ENCODE measurements around the gene MARCHF5.
A peak's percentile ranks its signal among the peaks of the same experiment; 100 is the strongest.

The MARCHF5 gene, protein sequence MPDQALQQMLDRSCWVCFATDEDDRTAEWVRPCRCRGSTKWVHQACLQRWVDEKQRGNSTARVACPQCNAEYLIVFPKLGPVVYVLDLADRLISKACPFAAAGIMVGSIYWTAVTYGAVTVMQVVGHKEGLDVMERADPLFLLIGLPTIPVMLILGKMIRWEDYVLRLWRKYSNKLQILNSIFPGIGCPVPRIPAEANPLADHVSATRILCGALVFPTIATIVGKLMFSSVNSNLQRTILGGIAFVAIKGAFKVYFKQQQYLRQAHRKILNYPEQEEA

DNA sequence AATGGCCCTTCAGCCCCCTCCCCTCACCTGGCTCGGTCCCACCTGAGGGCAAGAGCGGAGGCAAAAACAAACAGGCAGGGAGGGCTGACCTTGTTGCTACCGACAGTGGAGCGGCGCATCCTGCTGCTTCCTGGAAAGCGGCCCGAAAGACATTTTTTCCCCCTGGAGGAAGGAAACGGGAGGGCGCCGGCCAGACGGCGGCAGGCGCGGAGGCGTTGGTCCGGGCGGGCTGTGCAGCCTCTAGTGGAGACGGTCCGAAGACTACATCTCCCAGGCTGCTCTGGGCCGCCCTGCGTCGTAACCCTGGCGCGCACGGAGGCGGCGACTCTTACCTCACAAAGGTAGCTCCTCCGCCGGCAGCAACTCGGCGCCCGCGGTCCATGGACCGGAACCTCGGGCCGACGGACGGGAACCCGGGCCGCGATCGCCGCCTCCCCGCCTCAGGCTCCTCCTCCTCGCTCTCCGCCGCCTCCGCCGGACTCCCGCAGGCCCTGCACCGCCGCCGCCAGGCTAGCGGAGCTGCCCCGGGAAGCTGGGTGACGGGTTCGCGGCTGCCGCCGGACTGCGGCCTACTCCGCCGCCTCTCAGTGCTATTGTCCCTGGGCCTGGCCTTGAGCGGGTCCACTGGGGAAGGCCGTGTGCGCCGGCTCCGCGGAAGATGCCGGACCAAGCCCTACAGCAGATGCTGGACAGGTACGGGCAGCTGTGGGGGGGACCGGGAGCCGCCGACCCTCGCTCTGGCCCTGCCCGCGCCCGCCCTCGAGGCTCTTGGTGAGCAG, at the start of gene MARCHF5, which contains the start of gene CPEB3:
MARCHF5 (plus strand) TSS at position 331 of the 779 bp plus-strand sequence; CDS start at position 659, 328 bp downstream.
CPEB3 (minus strand) TSS at position 242 of the 779 bp plus-strand sequence. CDS start 50,728 bp downstream, outside the sequence.
- H3K4me3 ChIP-seq (ENCODE audit: insufficient read length, low read depth), result peak within 1 kb of the TSS; percentile 92
- H3K9ac ChIP-seq (ENCODE audit: insufficient read length, low read depth), result peak within 1 kb of the TSS; percentile 91
- no peaks in the 10 kb centered on the region for H3K27me3 ChIP-seq (ENCODE audit: insufficient read depth, insufficient read length)
- no peaks in the 10 kb centered on the region for H3K4me1 ChIP-seq (ENCODE audit: insufficient read depth, insufficient read length)
- peak; percentile 89 for DNase-seq (ENCODE audit: low read depth, low spot score)
- TF ChIP-seq YY1 (IDR thresholded peaks at IDR 0.05; ENCODE audit: insufficient read depth, insufficient read length) (no peak), ZNF274 (IDR thresholded peaks at IDR 0.05; ENCODE audit: low read depth, low read length) (no peak), SUZ12 (IDR thresholded peaks at IDR 0.05; ENCODE audit: extremely low read depth, insufficient read depth, insufficient read length) (no peak)
- H3K36me3 ChIP-seq (ENCODE audit: insufficient read depth, insufficient read length, low read length), result peaks cover 14% of the 10 kb centered on the region
- H3K9me3 ChIP-seq (ENCODE audit: insufficient read depth, low read length), result no peaks in the 10 kb centered on the region

DNA sequence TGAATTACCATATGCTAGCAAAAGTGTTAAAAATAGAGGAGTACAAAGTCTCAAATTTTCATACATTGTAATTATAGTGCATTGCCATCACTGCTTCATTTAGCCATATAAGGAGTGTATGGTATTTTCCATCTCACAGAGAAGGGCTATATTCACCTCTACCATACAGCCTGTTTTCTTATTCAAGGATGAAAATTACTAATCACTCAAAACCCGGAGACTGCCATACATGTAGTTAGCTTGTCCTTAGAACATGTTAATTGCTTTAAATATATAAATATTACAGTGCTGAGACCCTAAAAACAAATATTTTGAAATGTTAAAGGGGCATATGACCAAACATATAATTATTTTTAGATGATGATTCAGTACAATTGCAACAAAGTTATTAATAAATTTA, 49.5 kb upstream of the MARCHF5 start:
- DNase-seq (ENCODE audit: low read depth, low spot score), result no peak
- Histone ChIP-seq H3K36me3 (ENCODE audit: insufficient read depth, insufficient read length, low read length) (no peaks in the 10 kb centered on the region), H3K9me3 (ENCODE audit: insufficient read depth, low read length) (no peaks in the 10 kb centered on the region), H3K27me3 (ENCODE audit: insufficient read depth, insufficient read length) (peaks cover 40% of the 10 kb centered on the region), H3K4me1 (ENCODE audit: insufficient read depth, insufficient read length) (peaks cover 2% of the 10 kb centered on the region), H3K4me3 (ENCODE audit: insufficient read length, low read depth) (no peak overlapping the region), H3K9ac (ENCODE audit: insufficient read length, low read depth) (no peak overlapping the region)
- TF ChIP-seq ZNF274 (IDR thresholded peaks at IDR 0.05; ENCODE audit: low read depth, low read length), result no peak
- no peak for TF ChIP-seq SUZ12 (IDR thresholded peaks at IDR 0.05; ENCODE audit: extremely low read depth, insufficient read depth, insufficient read length)
- no peak for TF ChIP-seq YY1 (IDR thresholded peaks at IDR 0.05; ENCODE audit: insufficient read depth, insufficient read length)

DNA sequence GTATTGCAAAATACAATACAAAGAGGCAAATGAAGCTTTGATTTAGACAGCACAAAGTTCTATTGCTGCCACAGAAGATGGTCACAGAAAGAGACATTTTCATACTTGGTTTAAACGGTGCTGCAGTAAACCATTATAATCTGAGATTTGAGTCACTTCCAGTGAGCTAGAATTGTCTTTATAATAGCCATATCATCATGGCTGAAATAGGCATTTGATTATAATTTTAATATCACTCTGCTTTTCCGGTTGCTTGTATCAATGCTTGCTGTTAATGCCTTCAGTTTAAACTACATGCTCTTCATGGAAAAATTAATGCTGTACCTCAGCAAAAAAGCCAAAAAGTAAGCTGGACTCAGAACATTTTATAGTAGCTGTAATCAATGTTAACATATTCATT, 48.6 kb upstream of the MARCHF5 start:
- DNase-seq (ENCODE audit: low read depth, low spot score), result no peak
- H3K9me3 ChIP-seq (ENCODE audit: insufficient read depth, low read length), result no peaks in the 10 kb centered on the region
- no peak overlapping the region for H3K4me3 ChIP-seq (ENCODE audit: insufficient read length, low read depth)
- peaks cover 2% of the 10 kb centered on the region for H3K4me1 ChIP-seq (ENCODE audit: insufficient read depth, insufficient read length)
- H3K9ac ChIP-seq (ENCODE audit: insufficient read length, low read depth), result no peak overlapping the region
- peaks cover 35% of the 10 kb centered on the region for H3K27me3 ChIP-seq (ENCODE audit: insufficient read depth, insufficient read length)
- TF ChIP-seq ZNF274 (IDR thresholded peaks at IDR 0.05; ENCODE audit: low read depth, low read length), result no peak
- no peak for TF ChIP-seq SUZ12 (IDR thresholded peaks at IDR 0.05; ENCODE audit: extremely low read depth, insufficient read depth, insufficient read length)
- TF ChIP-seq YY1 (IDR thresholded peaks at IDR 0.05; ENCODE audit: insufficient read depth, insufficient read length), result no peak
- H3K36me3 ChIP-seq (ENCODE audit: insufficient read depth, insufficient read length, low read length), result no peaks in the 10 kb centered on the region

DNA sequence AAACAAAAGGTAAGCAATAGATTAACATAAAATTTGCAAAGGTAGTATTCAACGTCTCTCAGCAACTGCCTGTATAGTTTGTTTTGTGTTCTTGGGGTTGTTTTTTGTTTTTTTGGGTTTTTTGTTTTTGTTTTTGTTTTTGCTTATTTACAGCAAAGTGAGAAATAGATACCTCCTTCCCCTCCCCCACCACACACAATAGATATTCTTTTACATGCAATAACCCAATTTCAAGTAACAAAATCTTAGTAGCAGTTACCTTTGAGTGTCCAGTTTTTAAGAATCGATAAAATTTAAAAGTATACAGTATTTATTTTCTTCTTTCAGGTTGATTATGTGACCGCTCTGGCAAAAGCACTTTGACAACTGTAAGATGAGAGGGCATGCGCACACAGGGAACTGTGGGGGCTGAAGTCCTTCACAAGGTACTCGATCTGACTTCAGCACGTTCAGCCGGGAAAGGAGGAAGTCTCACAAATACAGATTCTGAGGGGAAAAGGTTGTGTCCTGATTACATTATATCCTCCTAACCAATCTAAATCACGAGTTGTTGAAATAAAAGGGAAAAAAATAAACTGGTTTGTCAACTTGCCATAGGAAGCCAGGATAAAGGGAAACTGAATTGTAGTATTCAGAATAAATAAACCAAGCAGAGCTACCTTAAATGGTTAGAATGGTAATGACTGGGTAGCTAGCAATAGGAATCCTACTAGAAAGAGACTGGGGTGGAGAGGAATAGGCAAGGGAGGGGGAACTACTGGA, 47.9 kb upstream of the MARCHF5 start:
- Histone ChIP-seq H3K36me3 (ENCODE audit: insufficient read depth, insufficient read length, low read length) (no peaks in the 10 kb centered on the region), H3K9ac (ENCODE audit: insufficient read length, low read depth) (no peak overlapping the region), H3K4me3 (ENCODE audit: insufficient read length, low read depth) (no peak overlapping the region), H3K27me3 (ENCODE audit: insufficient read depth, insufficient read length) (peaks cover 28% of the 10 kb centered on the region), H3K9me3 (ENCODE audit: insufficient read depth, low read length) (no peaks in the 10 kb centered on the region), H3K4me1 (ENCODE audit: insufficient read depth, insufficient read length) (peaks cover 2% of the 10 kb centered on the region)
- DNase-seq (ENCODE audit: low read depth, low spot score), result no peak
- TF ChIP-seq YY1 (IDR thresholded peaks at IDR 0.05; ENCODE audit: insufficient read depth, insufficient read length), result no peak
- TF ChIP-seq ZNF274 (IDR thresholded peaks at IDR 0.05; ENCODE audit: low read depth, low read length), result no peak
- TF ChIP-seq SUZ12 (IDR thresholded peaks at IDR 0.05; ENCODE audit: extremely low read depth, insufficient read depth, insufficient read length), result no peak

DNA sequence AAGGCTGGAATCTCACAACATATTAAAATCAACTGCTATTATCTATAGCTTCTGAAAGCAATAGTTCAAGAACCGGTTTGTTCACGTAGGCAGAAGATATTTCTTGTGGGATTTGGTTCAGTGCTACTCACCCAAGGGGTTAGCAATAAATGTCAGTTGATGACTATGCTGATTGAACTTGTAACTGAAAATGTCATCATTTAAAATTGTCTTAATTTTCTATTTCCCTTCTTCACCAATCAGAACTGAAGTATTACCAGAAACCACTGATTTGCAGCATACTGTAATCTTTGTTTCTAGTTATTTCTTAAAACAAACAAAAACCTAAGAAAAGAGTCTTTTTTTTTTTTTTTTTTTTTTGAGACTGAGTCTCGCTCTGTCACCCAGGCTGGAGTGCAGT, 46.2 kb upstream of the MARCHF5 start:
- Histone ChIP-seq H3K27me3 (ENCODE audit: insufficient read depth, insufficient read length) (peaks cover 11% of the 10 kb centered on the region), H3K9ac (ENCODE audit: insufficient read length, low read depth) (no peak overlapping the region), H3K4me1 (ENCODE audit: insufficient read depth, insufficient read length) (no peaks in the 10 kb centered on the region), H3K9me3 (ENCODE audit: insufficient read depth, low read length) (no peaks in the 10 kb centered on the region), H3K4me3 (ENCODE audit: insufficient read length, low read depth) (no peak overlapping the region), H3K36me3 (ENCODE audit: insufficient read depth, insufficient read length, low read length) (no peaks in the 10 kb centered on the region)
- no peak for DNase-seq (ENCODE audit: low read depth, low spot score)
- TF ChIP-seq ZNF274 (IDR thresholded peaks at IDR 0.05; ENCODE audit: low read depth, low read length), result no peak
- no peak for TF ChIP-seq YY1 (IDR thresholded peaks at IDR 0.05; ENCODE audit: insufficient read depth, insufficient read length)
- no peak for TF ChIP-seq SUZ12 (IDR thresholded peaks at IDR 0.05; ENCODE audit: extremely low read depth, insufficient read depth, insufficient read length)

DNA sequence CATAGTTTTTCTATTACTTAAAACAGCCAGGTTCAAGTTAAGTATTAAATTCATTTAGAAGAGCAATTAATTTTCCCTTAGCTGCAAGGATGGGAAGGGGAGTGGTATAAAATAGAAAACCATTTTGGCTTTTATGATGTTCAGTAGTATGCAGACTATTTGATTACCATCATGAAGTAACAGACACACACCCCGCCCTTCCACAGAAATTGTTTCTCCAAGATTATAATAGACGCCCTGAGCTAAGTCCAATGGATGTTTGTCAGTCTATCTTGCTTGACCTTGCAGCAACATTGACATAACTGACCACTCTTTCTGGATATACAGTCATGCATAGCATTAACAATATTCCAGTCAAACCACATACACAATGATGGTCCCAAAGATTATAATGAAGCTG, 42.4 kb upstream of the MARCHF5 start:
- no peak overlapping the region for H3K9ac ChIP-seq (ENCODE audit: insufficient read length, low read depth)
- no peak for DNase-seq (ENCODE audit: low read depth, low spot score)
- no peaks in the 10 kb centered on the region for H3K27me3 ChIP-seq (ENCODE audit: insufficient read depth, insufficient read length)
- no peak for TF ChIP-seq ZNF274 (IDR thresholded peaks at IDR 0.05; ENCODE audit: low read depth, low read length)
- H3K36me3 ChIP-seq (ENCODE audit: insufficient read depth, insufficient read length, low read length), result no peaks in the 10 kb centered on the region
- H3K4me3 ChIP-seq (ENCODE audit: insufficient read length, low read depth), result no peak overlapping the region
- no peaks in the 10 kb centered on the region for H3K9me3 ChIP-seq (ENCODE audit: insufficient read depth, low read length)
- no peaks in the 10 kb centered on the region for H3K4me1 ChIP-seq (ENCODE audit: insufficient read depth, insufficient read length)

DNA sequence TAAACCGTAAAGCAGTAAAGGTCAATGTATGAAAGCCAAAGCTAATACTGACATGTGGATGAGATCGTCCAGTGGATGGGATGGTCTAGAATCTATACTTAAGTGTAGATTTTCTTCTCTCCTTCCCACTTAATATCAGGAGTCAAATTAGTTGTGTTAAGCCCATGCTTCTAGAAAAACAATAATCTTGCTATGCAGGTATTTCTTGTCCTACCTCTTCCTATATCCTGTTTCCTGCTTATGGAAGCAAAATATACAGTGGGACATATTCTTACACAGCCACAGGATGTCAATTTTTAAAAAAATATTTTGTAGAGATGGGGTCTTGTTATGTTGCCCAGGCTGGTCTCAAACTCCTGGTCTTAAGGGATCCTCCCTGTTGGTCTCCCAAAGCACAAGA, 27.6 kb upstream of the MARCHF5 start:
- H3K36me3 ChIP-seq (ENCODE audit: insufficient read depth, insufficient read length, low read length), result no peaks in the 10 kb centered on the region
- H3K9me3 ChIP-seq (ENCODE audit: insufficient read depth, low read length), result no peaks in the 10 kb centered on the region
- no peak for DNase-seq (ENCODE audit: low read depth, low spot score)
- no peaks in the 10 kb centered on the region for H3K27me3 ChIP-seq (ENCODE audit: insufficient read depth, insufficient read length)
- no peak overlapping the region for H3K4me3 ChIP-seq (ENCODE audit: insufficient read length, low read depth)
- H3K9ac ChIP-seq (ENCODE audit: insufficient read length, low read depth), result no peak overlapping the region
- TF ChIP-seq SUZ12 (IDR thresholded peaks at IDR 0.05; ENCODE audit: extremely low read depth, insufficient read depth, insufficient read length), result no peak
- TF ChIP-seq YY1 (IDR thresholded peaks at IDR 0.05; ENCODE audit: insufficient read depth, insufficient read length), result no peak
- TF ChIP-seq ZNF274 (IDR thresholded peaks at IDR 0.05; ENCODE audit: low read depth, low read length), result no peak
- no peaks in the 10 kb centered on the region for H3K4me1 ChIP-seq (ENCODE audit: insufficient read depth, insufficient read length)

Data from NT2/D1 (cell line).